Spleen (tissue), 11 donors: ENCODE measurements around the gene GRIK4. TPM values are rescaled to one million over a fixed set of nuclear protein-coding genes. Genes with fewer than 3 reads are reported as not detected.

Source experiments
- DNase-seq: peaks from one replicate; pipeline ENCODE4 v3.0.0-alpha.2; 2020
- H3K27ac ChIP-seq, 8 donors: fragments of 200-600 bp; sonication (generic) in 7 of 8; 1 replicate in 4 of 8; 2 replicates in 4 of 8; pipeline versions ENCODE4 v1.5.0 to v1.8.0; 2016 to 2021; ENCODE audit warnings: inconsistent platforms in 4 of 8, mild to moderate bottlenecking in 4 of 8, moderate library complexity in 1 of 8
- H3K27me3 ChIP-seq, 7 donors: fragments of 200-600 bp; sonication (generic) in 6 of 7; replicated peaks in 1 of 7; 1 replicate in 4 of 7; 2 replicates in 3 of 7; pipeline versions ENCODE4 v1.5.0 to v1.8.0; 2016 to 2021; ENCODE audit warnings: inconsistent platforms in 3 of 7, mild to moderate bottlenecking in 1 of 7
- H3K36me3 ChIP-seq, 6 donors: fragments of 200-600 bp; sonication (generic) in 5 of 6; 1 replicate in 4 of 6; 2 replicates in 2 of 6; pipeline versions ENCODE4 v1.5.0 to v1.8.0; 2016 to 2021; ENCODE audit warnings: inconsistent platforms in 2 of 6
- H3K4me1 ChIP-seq, 6 donors: fragments of 200-600 bp; sonication (generic) in 5 of 6; 1 replicate in 3 of 6; 2 replicates in 3 of 6; pipeline versions ENCODE4 v1.5.0 to v1.8.0; 2016 to 2021; ENCODE audit warnings: inconsistent platforms in 3 of 6
- H3K4me3 ChIP-seq, 8 donors: fragments of 200-600 bp; sonication (generic) in 7 of 8; 1 replicate in 4 of 8; 2 replicates in 4 of 8; pipeline versions ENCODE4 v1.5.0 to v1.8.0; 2016 to 2021; ENCODE audit warnings: inconsistent platforms in 4 of 8, mild to moderate bottlenecking in 4 of 8, moderate library complexity in 2 of 8
- H3K9me3 ChIP-seq, 8 donors: fragments of 200-600 bp; sonication (generic) in 7 of 8; 1 replicate in 4 of 8; 2 replicates in 4 of 8; pipeline versions ENCODE4 v1.5.0 to v1.8.0; 2016 to 2021; ENCODE audit warnings: inconsistent platforms in 4 of 8
- POLR2A ChIP-seq, 3 donors: fragments of 450-650 bp; IDR thresholded peaks; one replicate each; pipeline ENCODE4 v1.5.1; 2017; ENCODE audit warnings: antibody characterized with exemption in 3 of 3, mild to moderate bottlenecking in 1 of 3
- POLR2AphosphoS5 ChIP-seq, 3 donors: sonication (generic); formaldehyde crosslinking; IDR thresholded peaks; one replicate each; pipeline ENCODE4 v1.5.1; 2017; ENCODE audit warnings: antibody characterized with exemption in 3 of 3
- WGBS, 5 donors: extraction: QIAGEN DNeasy Blood & Tissue Kit in 3 of 5; methylation state at CpG; one replicate each; pipeline versions ENCODE4 v1.1.5 to v1.1.7; 2013 to 2018; 5-methylcytosine and 5-hydroxymethylcytosine counted together
- intact Hi-C: fragments of 100-400 bp; cut with DNase I; formaldehyde crosslinking; loops from one replicate; pipeline ENCODE4 v1.15.0; 2023; ENCODE audit warnings: low total_unique reads
- polyA plus RNA-seq, 3 donors: library from polyadenylated mRNA; stranded (reverse); fragments of 200-250 nt; gene quantifications; one replicate each; pipeline ENCODE4 v1.2.1, GENCODE V29; 2013
- total RNA-seq, 7 donors: library from RNA; depleted of rRNA in 3 of 7; stranded (reverse); fragments of >200 nt in 3 of 7; fragmentation: NEBNext Ultra II Directional in 4 of 7; extraction: Animal tissue kit (Norgen Biotek cat#: 25700) in 4 of 7; gene quantifications; one replicate each; pipeline versions ENCODE4 v1.1.0 to v1.2.1, GENCODE V29; 2016 to 2021
- TF ChIP-seq, protein P1 (sequence below), 11 experiments: fragments of 200-600 bp in 7 of 11; fragments of 450-650 bp in 4 of 11; sonication (generic) in 4 of 11; IDR thresholded peaks in 8 of 11; conservative IDR thresholded peaks in 3 of 11; 1 replicate in 7 of 11; 2 replicates in 4 of 11; pipeline versions ENCODE4 v1.4.0 to v1.8.0; 2016 to 2021; ENCODE audit warnings: antibody characterized with exemption in 11 of 11, inconsistent platforms in 4 of 11, mild to moderate bottlenecking in 1 of 11
- donor health status: healthy with polysubstance abuse.
- donor health status: DM: no; HTN: no; CAD: no; lungs with moderate emphysema.
- donor health status: DM: no; HTN: no; CAD: no.
- donor health status: Bipolar disorder and iron deficiency.
- donor health status: healthy.
- donor health status: DM: no; HTN: no; CAD: no.
- donor health status: DM: yes; HTN: yes; CAD: no.

Gene GRIK4
- total and polyA plus RNA-seq, 10 donors: 0.04 to 2.4 (median 0.59) TPM

DNA sequence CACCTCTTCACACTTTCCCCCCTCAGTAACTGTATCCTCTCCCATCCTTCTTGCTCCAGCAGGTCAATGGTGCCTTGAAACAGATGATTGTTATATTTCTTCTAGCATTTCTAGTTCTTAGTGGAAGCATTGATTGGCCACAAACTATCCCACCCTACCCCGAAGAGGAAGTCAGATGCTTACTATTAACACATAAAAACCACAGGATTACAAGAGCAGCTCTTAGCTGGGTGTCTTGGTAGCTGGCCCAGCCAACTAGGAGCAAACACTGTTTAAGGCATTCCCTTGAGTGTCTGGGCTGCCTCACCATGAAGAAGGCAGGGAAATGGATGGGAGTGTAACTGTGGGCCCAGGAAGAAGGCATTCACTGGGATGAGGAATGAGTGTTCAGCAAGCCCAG is 176.6 kb downstream of the GRIK4 start:
- WGBS, 5 donors: 28 to 50% (median 38%) methylated on average over 1 of the region's 1 CpG
- no peaks in the 10 kb centered on the region for H3K4me1 ChIP-seq
- intact Hi-C loops: loop anchor here (10.0 kb wide), 2 partner anchors 267 to 353 kb away; partner anchors contain the start of gene ARHGEF12
- H3K36me3 ChIP-seq: no peaks in the 10 kb centered on the region
- H3K4me3 ChIP-seq: no peak overlapping the region
- TF ChIP-seq, protein P1, sequence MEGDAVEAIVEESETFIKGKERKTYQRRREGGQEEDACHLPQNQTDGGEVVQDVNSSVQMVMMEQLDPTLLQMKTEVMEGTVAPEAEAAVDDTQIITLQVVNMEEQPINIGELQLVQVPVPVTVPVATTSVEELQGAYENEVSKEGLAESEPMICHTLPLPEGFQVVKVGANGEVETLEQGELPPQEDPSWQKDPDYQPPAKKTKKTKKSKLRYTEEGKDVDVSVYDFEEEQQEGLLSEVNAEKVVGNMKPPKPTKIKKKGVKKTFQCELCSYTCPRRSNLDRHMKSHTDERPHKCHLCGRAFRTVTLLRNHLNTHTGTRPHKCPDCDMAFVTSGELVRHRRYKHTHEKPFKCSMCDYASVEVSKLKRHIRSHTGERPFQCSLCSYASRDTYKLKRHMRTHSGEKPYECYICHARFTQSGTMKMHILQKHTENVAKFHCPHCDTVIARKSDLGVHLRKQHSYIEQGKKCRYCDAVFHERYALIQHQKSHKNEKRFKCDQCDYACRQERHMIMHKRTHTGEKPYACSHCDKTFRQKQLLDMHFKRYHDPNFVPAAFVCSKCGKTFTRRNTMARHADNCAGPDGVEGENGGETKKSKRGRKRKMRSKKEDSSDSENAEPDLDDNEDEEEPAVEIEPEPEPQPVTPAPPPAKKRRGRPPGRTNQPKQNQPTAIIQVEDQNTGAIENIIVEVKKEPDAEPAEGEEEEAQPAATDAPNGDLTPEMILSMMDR (IDR thresholded peaks at IDR 0.05 in 8 of 11, conservative IDR thresholded peaks at IDR 0.05 in 3 of 11): no peak
- no peak for TF ChIP-seq POLR2AphosphoS5 (IDR thresholded peaks at IDR 0.05)
- no peak for TF ChIP-seq POLR2A (IDR thresholded peaks at IDR 0.05)
- no peaks in the 10 kb centered on the region for H3K9me3 ChIP-seq
- H3K27me3 ChIP-seq: peaks cover 0 to 65% (median 10%) of the 10 kb centered on the region in 7 donors
- DNase-seq: no peak
- no peak overlapping the region for H3K27ac ChIP-seq

DNA sequence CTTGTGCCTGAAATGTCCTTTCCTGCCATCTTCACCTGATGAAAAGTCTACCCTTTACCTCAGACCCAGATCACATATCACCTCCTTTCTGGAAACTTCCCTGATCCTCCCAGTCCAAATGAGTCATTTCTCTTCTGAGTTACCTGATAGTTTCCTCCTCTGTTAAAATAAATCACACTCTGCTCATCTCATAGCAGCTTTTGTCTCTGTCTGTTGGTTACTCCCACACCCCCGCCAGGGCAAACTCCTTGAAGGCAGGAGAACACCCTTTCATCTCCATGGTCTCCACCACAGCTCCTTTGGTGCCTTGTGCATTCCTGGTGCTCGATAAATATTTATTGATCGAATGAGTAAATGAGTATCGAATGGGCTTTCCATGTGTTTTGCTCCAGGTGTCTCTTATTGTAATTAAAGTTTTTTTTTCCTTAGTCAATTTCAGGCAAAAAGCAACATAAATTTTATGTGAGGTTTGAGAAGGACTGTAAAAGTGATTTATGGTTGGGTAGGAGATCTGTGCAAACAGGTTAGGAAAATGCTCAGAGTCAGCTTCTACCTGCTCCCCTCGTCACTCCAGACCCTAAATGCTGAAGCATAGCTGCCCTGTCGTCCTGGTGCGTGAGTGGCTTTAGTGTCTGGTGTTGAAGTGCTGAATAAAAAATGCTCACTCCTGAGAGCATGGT is 178.2 kb downstream of the GRIK4 start:
- intact Hi-C loops: loop anchor here (10.0 kb wide), 2 partner anchors 265 to 355 kb away; partner anchors contain the start of gene ARHGEF12
- 85 to 96% (median 88%) methylated on average over 7 of the region's 7 CpGs for WGBS, 5 donors
- H3K27me3 ChIP-seq: peaks cover 0 to 59% (median 10%) of the 10 kb centered on the region in 7 donors
- H3K36me3 ChIP-seq: no peaks in the 10 kb centered on the region
- no peak overlapping the region for H3K4me3 ChIP-seq
- TF ChIP-seq POLR2AphosphoS5 (IDR thresholded peaks at IDR 0.05) (no peak), POLR2A (IDR thresholded peaks at IDR 0.05) (no peak)
- TF ChIP-seq, protein P1 (IDR thresholded peaks at IDR 0.05 in 8 of 11, conservative IDR thresholded peaks at IDR 0.05 in 3 of 11): no peak
- no peak overlapping the region for H3K27ac ChIP-seq
- no peak for DNase-seq
- H3K9me3 ChIP-seq: no peaks in the 10 kb centered on the region
- H3K4me1 ChIP-seq: peaks cover 0 to 3% (median 0%) of the 10 kb centered on the region in 6 donors

DNA sequence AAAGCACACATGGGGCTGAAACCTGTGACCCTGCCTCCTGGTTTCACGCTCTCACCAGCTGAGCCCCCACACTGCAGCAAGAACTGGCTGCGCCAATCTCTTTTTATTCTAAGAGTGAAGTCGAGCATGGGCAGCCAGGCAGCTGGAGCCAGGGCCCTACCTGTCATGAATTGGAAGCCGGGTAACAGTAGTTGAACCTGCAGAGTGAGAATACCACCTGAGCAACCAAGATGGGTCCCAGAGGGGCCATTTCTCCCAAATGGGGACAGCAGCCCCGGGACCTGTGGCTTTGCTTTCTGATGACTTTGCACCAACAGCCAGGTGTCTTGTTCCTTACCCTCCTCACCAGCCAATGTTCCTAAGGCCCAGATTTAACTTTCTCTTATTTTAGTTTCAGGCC is 178.9 kb downstream of the GRIK4 start:
- Histone ChIP-seq H3K27me3 (peaks cover 0 to 59% (median 10%) of the 10 kb centered on the region in 7 donors), H3K27ac (no peak overlapping the region), H3K4me3 (no peak overlapping the region), H3K36me3 (no peaks in the 10 kb centered on the region), H3K4me1 (peaks cover 0 to 5% (median 0%) of the 10 kb centered on the region in 6 donors), H3K9me3 (no peaks in the 10 kb centered on the region)
- WGBS, 5 donors: 81 to 92% (median 88%) methylated on average over 5 of the region's 5 CpGs
- DNase-seq: no peak
- intact Hi-C loops: no loop called here
- TF ChIP-seq, protein P1 (IDR thresholded peaks at IDR 0.05 in 8 of 11, conservative IDR thresholded peaks at IDR 0.05 in 3 of 11): no peak
- TF ChIP-seq POLR2AphosphoS5 (IDR thresholded peaks at IDR 0.05) (no peak), POLR2A (IDR thresholded peaks at IDR 0.05) (no peak)

DNA sequence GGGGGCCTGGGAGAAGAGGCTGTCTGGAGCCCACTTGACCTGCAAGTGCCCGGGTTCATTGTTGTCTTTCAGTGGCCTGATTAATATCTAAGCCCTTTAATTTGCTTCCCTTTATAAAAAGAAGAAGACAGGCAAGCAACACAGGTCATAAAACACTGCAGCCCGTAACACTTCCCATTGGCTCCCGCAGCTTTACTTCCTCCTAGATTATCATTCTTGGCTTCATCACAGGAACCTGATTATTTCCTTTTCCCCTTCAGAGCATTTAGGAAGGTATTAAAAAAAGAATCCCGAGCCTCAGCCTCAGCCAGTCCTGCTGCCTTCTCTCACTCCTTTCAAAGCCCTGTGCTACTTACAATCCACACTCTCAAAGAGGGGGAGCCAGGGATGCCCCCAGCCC is 183.2 kb downstream of the GRIK4 start:
- 8 to 17% (median 15%) methylated on average over 4 of the region's 4 CpGs for WGBS, 5 donors
- intact Hi-C loops: no loop called here

More for the DNA sequence above, 183.2 kb downstream of the GRIK4 start:
- peaks cover 0 to 5% (median 0%) of the 10 kb centered on the region in 6 donors for H3K4me1 ChIP-seq
- no peaks in the 10 kb centered on the region for H3K36me3 ChIP-seq
- H3K27me3 ChIP-seq: peaks cover 0 to 67% (median 10%) of the 10 kb centered on the region in 7 donors
- no peak overlapping the region for H3K4me3 ChIP-seq
- TF ChIP-seq, protein P1 (IDR thresholded peaks at IDR 0.05 in 8 of 11, conservative IDR thresholded peaks at IDR 0.05 in 3 of 11): no peak
- TF ChIP-seq POLR2A (IDR thresholded peaks at IDR 0.05) (no peak), POLR2AphosphoS5 (IDR thresholded peaks at IDR 0.05) (no peak)
- DNase-seq: no peak
- no peaks in the 10 kb centered on the region for H3K9me3 ChIP-seq
- no peak overlapping the region for H3K27ac ChIP-seq
